WERI-Rb-1 (cell line): ENCODE results near the gene INAFM2.

Source experiments
- DNase-seq: peaks from one replicate; pipeline ENCODE4 v3.0.0-alpha.2; 2020
- H3K27ac ChIP-seq: fragments of 250-450 bp; sonication (Bioruptor Pico); 2 replicates; pipeline ENCODE4 v1.5.1; 2020; ENCODE audit warnings: mild to moderate bottlenecking, moderate library complexity
- H3K27me3 ChIP-seq: fragments of 250-450 bp; sonication (Bioruptor Pico); 2 replicates; pipeline ENCODE4 v1.5.1; 2021; ENCODE audit warnings: mild to moderate bottlenecking, low read depth, moderate library complexity; ENCODE audit not compliant: insufficient read depth, severe bottlenecking
- H3K36me3 ChIP-seq: fragments of 250-450 bp; sonication (Bioruptor Pico); 2 replicates; pipeline ENCODE4 v1.5.1; 2020; ENCODE audit warnings: mild to moderate bottlenecking, moderate library complexity
- H3K4me3 ChIP-seq: 2 replicates; pipeline ENCODE4 v1.5.1; 2011; ENCODE audit warnings: low read depth, mild to moderate bottlenecking, control low read depth, low read length
- H3K9me3 ChIP-seq: fragments of 250-450 bp; sonication (Bioruptor Pico); 2 replicates; pipeline ENCODE4 v1.5.1; 2021; ENCODE audit warnings: mild to moderate bottlenecking, moderate library complexity; ENCODE audit not compliant: severe bottlenecking
- TF ChIP-seq, protein P1 (sequence below): IDR thresholded peaks from 2 replicates; pipeline ENCODE4 v1.5.1; 2011; ENCODE audit warnings: low read depth, mild to moderate bottlenecking, control low read depth, inconsistent platforms, low read length

INAFM2 gene

DNA sequence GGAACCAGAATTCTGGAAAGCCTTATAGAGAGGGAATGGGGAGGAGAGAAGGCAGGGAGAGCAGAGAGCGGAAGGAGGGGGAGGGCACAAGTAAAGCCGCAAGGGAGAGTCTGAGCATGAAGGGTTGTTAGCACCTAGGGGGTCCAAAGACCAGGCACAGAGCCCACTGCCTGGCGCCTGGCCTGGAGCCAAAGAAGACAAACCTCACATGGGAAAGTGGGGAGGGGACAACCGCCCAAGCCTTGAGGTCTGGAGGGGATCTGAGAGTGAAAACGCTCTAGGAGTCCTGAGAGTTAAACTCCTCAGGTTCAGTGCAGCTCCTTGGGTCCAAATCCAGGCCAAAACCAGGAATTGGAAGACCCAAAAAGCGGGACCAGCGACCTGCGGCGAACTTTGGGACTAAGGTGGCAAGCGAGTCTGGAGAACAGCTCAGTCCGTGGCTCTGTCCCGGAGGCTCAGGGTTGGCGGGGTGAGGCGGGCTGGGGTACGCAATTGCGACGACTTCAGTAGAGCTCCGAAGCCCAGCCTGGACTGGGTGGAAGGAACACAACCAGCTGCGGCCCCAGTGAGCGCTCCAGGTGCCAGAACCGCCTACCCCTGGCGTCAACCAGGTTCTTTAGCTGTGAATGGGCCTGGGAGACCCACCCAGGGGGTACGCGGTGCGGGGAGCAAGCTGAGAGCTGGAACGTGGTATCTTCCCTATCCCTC, 807 bp upstream of the INAFM2 start:
- H3K27ac ChIP-seq: peak overlapping the region; percentile 52
- DNase-seq: no peak
- TF ChIP-seq, protein P1, sequence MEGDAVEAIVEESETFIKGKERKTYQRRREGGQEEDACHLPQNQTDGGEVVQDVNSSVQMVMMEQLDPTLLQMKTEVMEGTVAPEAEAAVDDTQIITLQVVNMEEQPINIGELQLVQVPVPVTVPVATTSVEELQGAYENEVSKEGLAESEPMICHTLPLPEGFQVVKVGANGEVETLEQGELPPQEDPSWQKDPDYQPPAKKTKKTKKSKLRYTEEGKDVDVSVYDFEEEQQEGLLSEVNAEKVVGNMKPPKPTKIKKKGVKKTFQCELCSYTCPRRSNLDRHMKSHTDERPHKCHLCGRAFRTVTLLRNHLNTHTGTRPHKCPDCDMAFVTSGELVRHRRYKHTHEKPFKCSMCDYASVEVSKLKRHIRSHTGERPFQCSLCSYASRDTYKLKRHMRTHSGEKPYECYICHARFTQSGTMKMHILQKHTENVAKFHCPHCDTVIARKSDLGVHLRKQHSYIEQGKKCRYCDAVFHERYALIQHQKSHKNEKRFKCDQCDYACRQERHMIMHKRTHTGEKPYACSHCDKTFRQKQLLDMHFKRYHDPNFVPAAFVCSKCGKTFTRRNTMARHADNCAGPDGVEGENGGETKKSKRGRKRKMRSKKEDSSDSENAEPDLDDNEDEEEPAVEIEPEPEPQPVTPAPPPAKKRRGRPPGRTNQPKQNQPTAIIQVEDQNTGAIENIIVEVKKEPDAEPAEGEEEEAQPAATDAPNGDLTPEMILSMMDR: no peak
- peak overlapping the region; percentile 50 for H3K4me3 ChIP-seq
- peaks cover 19% of the 10 kb centered on the region for H3K36me3 ChIP-seq
- no peaks in the 10 kb centered on the region for H3K9me3 ChIP-seq
- no peaks in the 10 kb centered on the region for H3K27me3 ChIP-seq

DNA sequence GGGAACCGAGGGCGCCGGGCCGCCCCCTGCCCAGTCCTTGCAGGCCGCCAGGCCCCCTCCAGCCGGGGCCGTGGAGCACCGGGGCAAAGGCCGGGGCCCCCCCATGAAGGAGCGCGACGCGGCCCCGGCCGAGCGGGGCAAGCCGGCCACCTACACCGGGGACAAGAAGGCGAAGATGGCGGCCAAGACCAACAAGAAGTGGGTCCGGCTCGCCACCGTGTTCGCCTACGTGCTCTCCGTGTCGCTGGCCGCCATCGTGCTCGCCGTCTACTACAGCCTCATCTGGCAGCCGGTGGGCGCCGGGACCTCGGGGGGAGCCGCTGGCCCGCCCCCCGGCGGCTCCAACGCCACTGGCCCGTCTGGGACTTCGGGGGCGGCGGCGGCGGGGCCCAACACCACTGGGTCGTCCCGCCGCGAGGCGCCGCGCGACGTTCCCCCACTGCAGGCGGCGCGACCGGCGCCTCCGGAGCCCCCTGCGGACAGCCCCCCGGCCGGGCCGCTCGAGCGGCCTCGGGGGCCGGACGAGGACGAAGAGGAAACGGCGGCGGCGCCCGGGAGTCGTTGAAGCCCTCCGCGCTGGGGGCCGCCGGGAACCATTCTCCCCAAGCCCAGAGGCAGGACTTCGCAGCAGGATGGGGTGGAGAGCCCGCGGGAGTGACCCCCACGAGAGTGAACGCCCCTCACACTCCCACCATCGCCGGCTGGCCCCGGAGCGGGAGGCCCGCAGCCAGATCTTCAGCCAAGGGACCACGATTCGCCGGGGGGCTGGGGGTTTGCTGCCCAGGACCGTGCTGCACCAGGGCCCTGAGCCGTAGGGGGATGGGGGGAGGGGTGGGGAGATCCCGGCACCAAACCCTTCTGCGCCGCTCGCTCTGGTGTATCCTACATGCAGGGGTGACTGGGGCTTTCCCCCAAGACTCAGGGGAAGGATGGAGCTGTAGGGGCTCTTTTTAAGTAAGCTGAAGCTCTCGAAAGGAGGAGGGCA, 753 bp downstream of the INAFM2 start:
- peak overlapping the region; percentile 57 for H3K4me3 ChIP-seq
- DNase-seq: no peak
- H3K36me3 ChIP-seq: peaks cover 19% of the 10 kb centered on the region
- TF ChIP-seq, protein P1: no peak
- no peaks in the 10 kb centered on the region for H3K27me3 ChIP-seq
- no peaks in the 10 kb centered on the region for H3K9me3 ChIP-seq
- H3K27ac ChIP-seq: peak overlapping the region; percentile 56

DNA sequence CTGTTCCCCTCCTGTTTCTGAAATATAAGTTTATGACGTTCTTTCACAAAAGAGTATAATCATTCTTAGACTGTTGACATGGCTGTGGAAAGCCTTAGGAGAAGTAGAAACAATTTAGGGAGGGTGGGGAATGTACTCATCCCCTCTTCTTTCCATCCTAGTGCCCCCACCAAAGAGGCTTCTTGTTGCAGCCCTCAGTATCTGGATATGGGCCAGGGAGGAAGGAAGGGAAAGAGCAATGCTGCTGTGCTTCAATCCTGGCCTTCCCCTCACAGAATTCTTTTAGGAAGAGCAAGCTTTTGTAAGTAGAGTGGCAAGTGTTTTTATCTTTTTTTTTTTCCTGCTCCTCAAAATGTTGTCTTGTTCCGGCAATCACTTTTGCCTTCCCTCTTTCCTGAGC, 1.7 kb downstream of the INAFM2 start:
- H3K27me3 ChIP-seq: no peaks in the 10 kb centered on the region
- no peak for DNase-seq
- no peak overlapping the region for H3K4me3 ChIP-seq
- no peak overlapping the region for H3K27ac ChIP-seq
- H3K9me3 ChIP-seq: no peaks in the 10 kb centered on the region
- TF ChIP-seq, protein P1: no peak
- peaks cover 19% of the 10 kb centered on the region for H3K36me3 ChIP-seq

DNA sequence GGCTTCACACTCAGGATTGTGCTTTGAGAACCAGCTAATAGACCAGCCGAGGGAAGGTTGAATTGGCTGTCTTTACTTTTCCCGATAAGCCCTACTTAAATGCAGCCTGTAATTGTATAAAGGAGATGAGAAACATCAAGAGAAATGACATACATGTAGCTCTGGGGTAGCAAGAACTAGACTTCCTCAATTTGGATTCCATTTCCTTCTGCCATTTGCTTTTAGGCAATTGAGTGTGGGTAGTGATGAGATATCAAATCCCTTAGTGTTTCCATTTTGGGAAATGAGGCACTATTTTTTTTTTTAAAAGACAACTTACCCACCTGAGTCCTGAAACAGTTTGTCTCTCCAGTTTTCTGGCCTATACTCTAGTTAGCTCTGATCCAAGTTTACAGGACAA, 2.2 kb downstream of the INAFM2 start:
- Histone ChIP-seq H3K27me3 (no peaks in the 10 kb centered on the region), H3K4me3 (no peak overlapping the region), H3K36me3 (peaks cover 19% of the 10 kb centered on the region), H3K27ac (no peak overlapping the region), H3K9me3 (no peaks in the 10 kb centered on the region)
- no peak for DNase-seq
- TF ChIP-seq, protein P1: no peak

DNA sequence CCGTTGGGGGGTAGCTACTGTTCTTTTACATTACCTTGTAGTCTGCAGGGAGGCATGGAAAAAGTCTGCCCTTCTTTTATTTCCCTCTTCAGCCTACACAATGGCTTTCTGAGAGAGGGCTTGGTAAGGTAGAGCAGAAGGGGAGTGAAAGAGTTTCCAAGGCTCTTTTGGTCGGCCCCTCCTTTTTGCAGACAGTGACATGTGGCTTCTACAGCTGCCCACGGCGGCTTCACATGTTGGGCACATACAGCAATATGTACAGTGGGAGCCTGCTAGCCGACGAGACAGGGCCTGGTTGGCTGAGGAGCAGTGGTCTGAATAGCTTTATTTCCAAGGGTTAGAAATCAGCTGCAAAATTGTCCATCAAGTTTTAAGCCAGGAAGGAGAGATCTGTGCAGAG, 4.0 kb downstream of the INAFM2 start:
- no peaks in the 10 kb centered on the region for H3K27me3 ChIP-seq
- TF ChIP-seq, protein P1: no peak
- H3K4me3 ChIP-seq: no peak overlapping the region
- no peaks in the 10 kb centered on the region for H3K9me3 ChIP-seq
- H3K27ac ChIP-seq: no peak overlapping the region
- no peak for DNase-seq
- peaks cover 19% of the 10 kb centered on the region for H3K36me3 ChIP-seq
